Activated effector memory CD4-positive, alpha-beta T cell treated with anti-CD3 and anti-CD28 coated beads, Interleukin-2, amount 50 U/mL, for 16 hours (primary cell): Measurements from ENCODE around the gene IL1A.

Source experiments
- DNase-seq: peaks from one replicate; pipeline ENCODE4 v3.0.0-alpha.2; 2020

IL1A gene

DNA sequence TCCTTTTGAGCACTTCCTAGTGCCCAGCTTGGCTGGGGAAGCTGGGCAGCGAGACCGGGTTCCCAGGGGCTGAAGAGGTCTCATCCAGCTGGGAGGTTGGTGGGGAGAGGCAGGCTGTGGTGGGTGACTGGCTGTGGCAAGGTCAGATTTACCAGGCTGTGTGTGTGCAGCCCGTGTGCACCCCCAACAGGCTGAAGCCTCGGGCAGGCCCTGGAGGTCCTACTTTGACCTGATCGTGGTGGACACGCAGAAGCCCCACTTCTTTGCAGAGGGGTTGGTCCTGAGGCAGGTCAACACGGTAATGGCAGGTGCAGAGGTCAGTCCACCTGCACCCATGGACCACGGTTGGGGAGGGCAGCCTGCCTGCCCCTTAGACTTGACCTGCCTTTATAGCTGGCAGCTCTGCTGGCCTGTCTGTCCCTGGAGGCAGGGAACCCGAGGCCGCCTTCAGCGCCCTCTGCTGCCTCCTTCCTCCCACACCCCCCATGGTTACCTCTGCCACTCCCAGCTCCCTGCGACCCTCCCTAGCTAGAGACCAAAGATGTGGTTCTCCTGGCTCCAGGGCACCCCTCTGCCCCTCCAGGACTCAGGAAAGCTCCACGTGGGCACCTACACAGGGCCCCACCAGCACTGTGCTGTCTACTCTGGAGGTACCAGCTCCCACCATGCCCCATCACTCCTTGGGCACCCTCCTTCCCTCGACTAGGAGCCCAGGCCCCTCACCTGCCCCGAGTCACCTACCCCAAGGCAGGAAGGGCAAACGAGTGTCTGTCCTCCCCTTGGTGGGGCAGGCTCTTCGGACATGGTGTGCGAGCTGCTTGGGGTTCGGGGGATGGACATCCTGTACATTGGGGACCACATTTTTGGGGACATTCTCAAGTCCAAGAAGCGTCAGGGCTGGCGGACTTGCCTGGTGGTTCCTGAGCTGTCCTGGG, 59.4 kb downstream of the IL1A start:
- no peak for DNase-seq

DNA sequence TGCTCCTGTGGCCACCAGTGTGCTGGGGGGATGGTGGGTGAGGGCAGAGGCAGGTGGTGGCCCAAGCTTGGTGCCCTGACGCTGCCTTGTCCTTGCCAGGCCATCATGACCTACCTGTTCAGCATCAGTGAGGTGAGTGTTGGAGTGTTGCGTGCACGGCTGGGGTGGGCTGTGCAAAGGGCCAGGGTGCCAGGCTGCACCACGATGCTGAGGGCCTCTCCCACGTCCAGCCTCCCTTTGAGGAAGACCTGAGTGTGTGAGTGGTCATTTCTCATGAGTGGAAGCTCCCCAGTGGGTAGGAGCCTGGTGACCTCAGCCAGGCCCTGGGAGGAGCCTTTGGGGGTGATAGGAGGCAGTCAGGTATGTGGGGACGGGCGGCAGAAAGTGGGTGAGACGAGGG, 60.3 kb downstream of the IL1A start:
- no peak for DNase-seq
